Esophagus squamous epithelium (tissue), 5 donors: ENCODE data around the gene TNFRSF13B. TPM values are rescaled to one million over a fixed set of nuclear protein-coding genes. Genes with fewer than 3 reads are reported as not detected.

Experiments used
- DNase-seq: peaks from one replicate; lab custom pipeline; 2025; lab: John Stamatoyannopoulos, UW
- H3K27ac ChIP-seq, 4 donors: fragments of 200-600 bp; sonication (generic); one replicate each; pipeline ENCODE4 v1.5.1; 2016 to 2019; ENCODE audit warnings: mild to moderate bottlenecking in 1 of 4
- H3K27me3 ChIP-seq, 4 donors: fragments of 200-600 bp; sonication (generic); 1 replicate in 3 of 4; 2 replicates in 1 of 4; pipeline versions ENCODE4 v1.5.1 to v1.6.0; 2017 to 2021; ENCODE audit warnings: antibody characterized with exemption in 1 of 4
- H3K36me3 ChIP-seq, 3 donors: fragments of 200-600 bp; sonication (generic); one replicate each; pipeline ENCODE4 v1.5.1; 2016 to 2019
- H3K4me1 ChIP-seq, 3 donors: fragments of 200-600 bp; sonication (generic); one replicate each; pipeline ENCODE4 v1.5.1; 2017 to 2019
- H3K4me3 ChIP-seq, 4 donors: fragments of 200-600 bp; sonication (generic); 1 replicate in 3 of 4; 2 replicates in 1 of 4; pipeline ENCODE4 v1.5.1; 2016 to 2019; ENCODE audit warnings: mild to moderate bottlenecking in 2 of 4, moderate library complexity in 1 of 4
- H3K9me3 ChIP-seq, 3 donors: fragments of 200-600 bp; sonication (generic); one replicate each; pipeline ENCODE4 v1.5.1; 2016 to 2019
- CTCF ChIP-seq, 6 experiments: fragments of 450-650 bp in 4 of 6; fragments of 200-600 bp in 2 of 6; sonication (generic) in 2 of 6; IDR thresholded peaks; one replicate each; pipeline ENCODE4 v1.5.1; 2016 to 2019; ENCODE audit warnings: antibody characterized with exemption in 6 of 6, mild to moderate bottlenecking in 4 of 6, moderate library complexity in 4 of 6
- POLR2A ChIP-seq, 4 donors: fragments of 450-650 bp; IDR thresholded peaks; one replicate each; pipeline ENCODE4 v1.6.1; 2017; ENCODE audit warnings: antibody characterized with exemption in 4 of 4, mild to moderate bottlenecking in 4 of 4, moderate library complexity in 3 of 4
- WGBS, 2 donors: methylation state at CpG; one replicate each; pipeline ENCODE4 v1.1.5; 2018; 5-methylcytosine and 5-hydroxymethylcytosine counted together
- intact Hi-C: fragments of 100-400 bp; cut with DNase I; formaldehyde crosslinking; loops from one replicate; pipeline ENCODE4 v1.15.0; 2022
- total RNA-seq, 4 donors: library from RNA; depleted of rRNA; stranded (reverse); fragments of >200 nt; gene quantifications; one replicate each; pipeline ENCODE4 v1.1.0, GENCODE V29; 2016
- donor health status: DM: yes; HTN: yes; CAD: no.

The TNFRSF13B gene
- total RNA-seq, 4 donors from 2014 or later = not detected

GRCh38 chr17:16934836-16935235 is 37.1 kb downstream of the TNFRSF13B start:
- intact Hi-C loops = no loop called here

GRCh38 chr17:16934133-16934795 is 37.7 kb downstream of the TNFRSF13B start:
- no peaks in the 10 kb centered on the region for H3K36me3 ChIP-seq
- WGBS, 2 donors = 86% methylated on average over 4 of the region's 12 CpGs; no CpG with 5 or more reads in 1 of the 2 donors
- no peak overlapping the region for H3K27ac ChIP-seq
- no peaks in the 10 kb centered on the region for H3K9me3 ChIP-seq
- TF ChIP-seq POLR2A (IDR thresholded peaks at IDR 0.05) (no peak), CTCF (IDR thresholded peaks at IDR 0.05) (no peak)
- no peak for DNase-seq
- intact Hi-C loops = no loop called here
- H3K4me1 ChIP-seq = no peaks in the 10 kb centered on the region
- peaks cover 0 to 11% (median 0%) of the 10 kb centered on the region in 4 donors for H3K27me3 ChIP-seq
- no peak overlapping the region for H3K4me3 ChIP-seq

More at GRCh38 chr17:16934836-16935235, 37.1 kb downstream of the TNFRSF13B start:
- Histone ChIP-seq H3K4me1 (no peaks in the 10 kb centered on the region), H3K36me3 (no peaks in the 10 kb centered on the region), H3K9me3 (no peaks in the 10 kb centered on the region), H3K27me3 (peaks cover 0 to 17% (median 0%) of the 10 kb centered on the region in 4 donors), H3K27ac (no peak overlapping the region), H3K4me3 (no peak overlapping the region)
- WGBS, 2 donors = 100% methylated on average over 2 of the region's 12 CpGs; no CpG with 5 or more reads in 1 of the 2 donors
- TF ChIP-seq POLR2A (IDR thresholded peaks at IDR 0.05) = no peak
- TF ChIP-seq CTCF (IDR thresholded peaks at IDR 0.05) = no peak
- DNase-seq = no peak

- no peak for DNase-seq
- TF ChIP-seq POLR2A (IDR thresholded peaks at IDR 0.05) = no peak
- Histone ChIP-seq H3K36me3 (no peaks in the 10 kb centered on the region), H3K27me3 (peaks cover 0 to 10% (median 0%) of the 10 kb centered on the region in 4 donors), H3K27ac (no peak overlapping the region), H3K4me3 (no peak overlapping the region), H3K9me3 (no peaks in the 10 kb centered on the region), H3K4me1 (no peaks in the 10 kb centered on the region)
- 82 to 88% methylated on average over 7 to 10 of the region's 11 CpGs for WGBS, 2 donors
- intact Hi-C loops = no loop called here
Observed at GRCh38 chr17:16933317-16934132, 38.4 kb downstream of the TNFRSF13B start.

GRCh38 chr17:16932611-16933010 is 39.3 kb downstream of the TNFRSF13B start:
- Histone ChIP-seq H3K27me3 (peaks cover 0 to 10% (median 0%) of the 10 kb centered on the region in 4 donors), H3K4me1 (no peaks in the 10 kb centered on the region), H3K9me3 (no peaks in the 10 kb centered on the region), H3K27ac (no peak overlapping the region), H3K4me3 (no peak overlapping the region), H3K36me3 (no peaks in the 10 kb centered on the region)
- DNase-seq = no peak
- intact Hi-C loops = no loop called here
- WGBS, 2 donors = 71% methylated on average over 1 of the region's 6 CpGs; no CpG with 5 or more reads in 1 of the 2 donors
- no peak for TF ChIP-seq POLR2A (IDR thresholded peaks at IDR 0.05)
- no peak for TF ChIP-seq CTCF (IDR thresholded peaks at IDR 0.05)

GRCh38 chr17:16932156-16932555 is 39.8 kb downstream of the TNFRSF13B start:
- Histone ChIP-seq H3K27me3 (peaks cover 0 to 10% (median 0%) of the 10 kb centered on the region in 4 donors), H3K4me3 (no peak overlapping the region), H3K9me3 (no peaks in the 10 kb centered on the region), H3K36me3 (no peaks in the 10 kb centered on the region), H3K4me1 (no peaks in the 10 kb centered on the region), H3K27ac (no peak overlapping the region)
- TF ChIP-seq CTCF (IDR thresholded peaks at IDR 0.05) (no peak), POLR2A (IDR thresholded peaks at IDR 0.05) (no peak)
- no peak for DNase-seq
- WGBS, 2 donors = 88% methylated on average over 5 of the region's 8 CpGs; no CpG with 5 or more reads in 1 of the 2 donors
- intact Hi-C loops = no loop called here
